GM12872 (cell line): ENCODE data around the gene THBS3.

Experiments used
- TF ChIP-seq, protein P1 (sequence below): IDR thresholded peaks from 3 replicates; pipeline ENCODE4 v1.5.1; 2011; ENCODE audit warnings: low read depth, mild to moderate bottlenecking, low read length, moderate library complexity; ENCODE audit not compliant: insufficient read depth

THBS3 gene

DNA sequence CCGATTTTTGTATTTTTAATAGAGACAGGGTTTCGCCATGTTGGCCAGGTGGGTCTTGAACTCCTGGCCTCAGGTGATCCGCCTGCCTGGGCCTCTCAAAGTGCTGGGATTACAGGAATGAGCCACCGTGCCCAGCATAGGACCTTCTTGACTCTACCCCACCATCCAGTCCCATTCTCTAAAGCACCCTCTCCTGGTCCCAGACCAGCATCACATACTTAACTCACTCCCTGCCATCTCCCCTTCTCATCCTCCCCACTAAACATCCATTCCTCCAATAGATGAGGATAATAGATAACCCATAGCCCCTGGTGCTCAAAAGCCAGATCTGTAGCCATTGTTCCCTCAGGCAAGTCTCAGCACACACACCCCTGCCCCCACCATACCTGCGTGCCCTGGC lies 45.5 kb upstream of the THBS3 start:
- TF ChIP-seq, protein P1, sequence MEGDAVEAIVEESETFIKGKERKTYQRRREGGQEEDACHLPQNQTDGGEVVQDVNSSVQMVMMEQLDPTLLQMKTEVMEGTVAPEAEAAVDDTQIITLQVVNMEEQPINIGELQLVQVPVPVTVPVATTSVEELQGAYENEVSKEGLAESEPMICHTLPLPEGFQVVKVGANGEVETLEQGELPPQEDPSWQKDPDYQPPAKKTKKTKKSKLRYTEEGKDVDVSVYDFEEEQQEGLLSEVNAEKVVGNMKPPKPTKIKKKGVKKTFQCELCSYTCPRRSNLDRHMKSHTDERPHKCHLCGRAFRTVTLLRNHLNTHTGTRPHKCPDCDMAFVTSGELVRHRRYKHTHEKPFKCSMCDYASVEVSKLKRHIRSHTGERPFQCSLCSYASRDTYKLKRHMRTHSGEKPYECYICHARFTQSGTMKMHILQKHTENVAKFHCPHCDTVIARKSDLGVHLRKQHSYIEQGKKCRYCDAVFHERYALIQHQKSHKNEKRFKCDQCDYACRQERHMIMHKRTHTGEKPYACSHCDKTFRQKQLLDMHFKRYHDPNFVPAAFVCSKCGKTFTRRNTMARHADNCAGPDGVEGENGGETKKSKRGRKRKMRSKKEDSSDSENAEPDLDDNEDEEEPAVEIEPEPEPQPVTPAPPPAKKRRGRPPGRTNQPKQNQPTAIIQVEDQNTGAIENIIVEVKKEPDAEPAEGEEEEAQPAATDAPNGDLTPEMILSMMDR: no peak

DNA sequence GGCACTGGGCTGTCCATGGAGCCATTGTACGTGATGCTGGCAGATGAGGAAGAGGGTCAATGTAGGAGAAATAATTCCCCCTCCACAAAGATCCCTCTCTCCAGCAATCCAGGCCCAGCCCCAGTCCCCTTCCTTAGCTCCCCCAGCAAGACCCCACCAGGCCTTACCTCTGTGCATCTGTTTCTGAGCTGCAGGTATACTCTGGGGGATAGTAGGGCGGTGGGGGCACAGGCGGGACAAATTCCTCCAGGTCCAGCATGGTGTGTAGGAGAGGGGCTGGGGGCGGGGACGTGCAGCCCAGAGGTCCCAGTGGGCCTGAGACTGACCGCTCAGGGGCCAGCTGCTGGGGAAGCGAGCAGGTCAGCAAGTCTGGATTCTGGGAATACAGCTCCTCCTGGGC lies 43.9 kb upstream of the THBS3 start:
- TF ChIP-seq, protein P1: no peak

DNA sequence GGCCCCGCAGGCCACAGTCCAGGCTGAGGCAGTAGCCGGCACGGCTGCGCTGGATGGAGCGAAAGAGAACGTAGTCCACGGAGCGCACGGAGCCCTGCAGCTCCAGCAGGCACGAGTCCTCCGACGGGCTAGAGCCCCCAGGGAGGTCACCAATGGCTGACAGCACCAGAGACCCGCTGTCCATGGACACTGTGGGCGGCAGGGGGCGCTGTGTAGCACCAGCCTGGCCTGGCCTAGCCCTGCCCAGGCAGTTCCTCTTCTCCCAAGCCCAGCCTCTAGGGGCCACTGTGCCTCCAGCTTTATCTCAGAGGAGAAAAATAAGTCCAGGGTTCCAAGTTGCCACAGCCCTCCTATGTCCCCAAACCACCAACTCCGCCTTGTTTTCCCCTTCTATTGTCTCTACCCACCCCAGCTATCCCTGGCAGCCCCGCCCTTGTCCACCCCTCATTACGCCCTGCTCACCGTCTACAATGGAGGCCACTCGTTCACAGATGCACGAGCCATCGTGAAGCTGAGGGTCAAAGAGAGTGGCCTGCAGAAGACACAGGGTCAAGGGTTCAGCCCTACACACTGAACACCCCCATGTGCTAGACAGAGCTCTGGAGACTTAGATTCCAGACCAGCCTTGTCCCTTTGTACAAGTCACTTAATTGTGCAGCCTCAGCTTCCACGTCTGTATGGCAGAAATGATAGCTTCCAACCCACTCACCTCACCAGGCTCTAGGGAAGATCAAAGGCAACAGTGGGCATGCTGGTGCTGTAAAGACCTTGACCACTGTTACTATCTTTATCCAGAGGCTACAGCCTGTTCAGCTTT lies 43.1 kb upstream of the THBS3 start:
- TF ChIP-seq, protein P1: peak; percentile 100

DNA sequence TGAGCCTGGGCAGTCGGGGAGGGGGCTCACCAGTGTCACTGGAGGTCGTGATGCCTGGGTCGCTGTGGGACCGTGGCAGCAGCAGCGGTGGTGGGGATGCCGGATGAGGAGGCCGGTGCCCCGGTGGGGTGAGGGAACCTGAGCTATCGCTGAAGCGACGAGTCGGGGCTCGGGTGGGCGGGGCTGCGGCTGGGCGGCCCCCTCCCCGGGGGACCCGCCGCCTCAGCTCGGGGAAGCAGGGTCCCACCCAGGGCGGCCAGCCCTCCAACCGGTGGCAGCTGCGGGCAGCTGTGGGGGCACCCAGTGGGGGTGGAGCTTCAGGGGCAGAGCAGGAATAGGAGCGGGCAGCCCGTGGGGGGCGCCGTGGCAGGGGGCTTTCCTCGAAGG lies 42.5 kb upstream of the THBS3 start:
- TF ChIP-seq, protein P1: no peak

DNA sequence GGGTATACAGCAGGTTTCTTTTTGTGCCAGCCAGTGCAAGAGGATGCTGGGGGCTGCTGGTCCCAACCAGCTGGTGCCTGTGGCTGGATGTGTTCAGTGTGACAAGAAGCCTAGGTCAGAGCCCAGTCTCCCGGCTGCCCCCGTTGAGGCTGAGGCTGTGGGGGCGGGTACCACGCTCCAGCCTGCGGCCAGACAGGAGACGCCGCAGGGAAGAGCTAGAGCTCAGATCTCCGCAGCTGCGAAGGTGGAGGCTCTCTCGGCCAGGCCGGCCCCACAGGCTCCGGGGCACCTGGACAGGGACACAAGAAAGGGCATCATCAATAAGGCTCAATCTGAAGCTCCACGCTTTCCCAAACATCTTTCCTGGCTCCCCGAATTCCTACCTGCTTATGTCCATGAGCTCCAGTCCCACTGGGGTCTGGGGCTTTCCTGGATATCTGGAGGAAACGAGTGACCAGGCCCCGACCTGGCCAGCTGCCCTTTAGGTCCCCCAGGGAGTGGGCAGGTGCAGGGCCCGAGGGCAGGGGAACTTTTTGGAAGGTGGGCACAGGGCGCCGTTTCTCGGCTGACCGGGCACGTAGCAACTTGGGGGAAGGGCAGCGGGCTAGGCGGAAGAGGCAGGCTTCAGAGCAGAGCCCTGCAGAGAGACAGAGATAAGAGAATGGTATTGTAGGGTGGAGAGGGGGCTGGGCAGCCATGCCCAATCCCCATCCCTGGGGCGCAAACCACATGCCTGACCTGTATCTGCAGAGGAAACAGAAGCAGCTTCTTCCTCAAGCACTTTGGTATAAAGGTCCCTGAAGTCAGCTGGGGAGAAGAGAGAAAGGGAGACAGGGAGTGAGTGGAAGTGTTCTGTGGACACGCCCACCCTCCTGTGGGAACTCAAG lies 40.2 kb upstream of the THBS3 start:
- TF ChIP-seq, protein P1: no peak

DNA sequence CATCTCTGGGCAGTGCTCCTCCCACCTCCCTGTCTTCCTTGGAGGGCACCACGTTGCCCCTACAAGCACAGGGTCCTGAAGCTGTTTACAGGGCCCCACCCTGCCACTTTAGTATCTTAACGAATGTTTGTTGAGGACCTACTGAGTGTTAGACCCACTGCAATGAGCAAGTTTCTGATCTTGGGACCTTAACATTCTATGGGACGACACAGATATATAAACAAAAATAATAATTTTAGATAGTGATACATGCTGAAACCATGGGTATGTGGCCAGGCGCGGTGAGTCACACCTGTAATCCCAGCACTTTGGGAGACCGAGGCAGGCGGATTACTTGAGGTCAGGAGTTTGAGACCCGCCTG lies 37.4 kb upstream of the THBS3 start:
- TF ChIP-seq, protein P1: no peak

DNA sequence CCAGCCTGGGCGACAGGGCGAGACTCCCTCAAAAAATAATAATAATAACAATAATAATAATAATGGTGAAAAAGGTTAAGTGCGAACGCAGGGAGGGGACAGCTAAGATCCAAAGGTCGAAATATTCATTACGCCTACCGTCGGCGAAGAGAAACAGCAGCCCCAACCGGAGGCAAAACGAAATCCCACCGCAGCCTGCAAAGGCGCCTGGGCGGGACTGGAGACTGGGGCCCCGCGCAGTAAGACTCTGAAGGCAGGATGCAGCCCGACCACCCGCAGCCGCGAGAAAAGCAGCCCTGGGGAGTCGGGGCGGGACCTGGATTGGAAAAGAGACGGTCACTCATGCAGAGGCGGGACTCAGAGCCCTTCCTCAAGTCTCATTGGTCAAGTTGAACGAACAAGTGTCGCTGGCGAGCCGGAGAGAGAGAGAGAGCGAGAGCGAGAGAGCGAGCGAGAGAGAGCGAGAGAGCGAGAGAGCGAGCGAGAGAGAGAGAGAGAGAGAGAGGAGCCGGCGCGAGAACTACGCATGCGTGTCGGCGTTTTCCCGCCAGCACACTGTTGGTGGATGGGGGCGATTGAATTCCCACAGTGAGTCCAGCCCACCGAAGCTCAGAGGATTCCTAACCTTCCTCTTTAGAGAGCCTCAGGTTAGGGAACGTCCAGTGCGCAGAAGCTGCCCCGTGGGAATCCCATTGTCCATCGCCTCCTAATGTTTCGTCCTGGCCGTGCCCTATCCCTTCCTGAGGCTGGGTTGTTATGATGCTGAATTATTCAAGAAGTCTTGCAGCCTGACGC lies 36.9 kb upstream of the THBS3 start:
- TF ChIP-seq, protein P1: peak; percentile 32; the same call in 2 of the 3 replicates
